Gastrocnemius medialis (tissue), 4 donors: ENCODE results near the gene APEX2. TPM values are rescaled to one million over a fixed set of nuclear protein-coding genes. Genes with fewer than 3 reads are reported as not detected.

Experiments
- ATAC-seq, 2 donors: fragments of 150-250 bp; one replicate each; pipeline ENCODE4 v1.9.1; 2016
- DNase-seq, 2 donors: peaks; one replicate each; pipeline ENCODE4 v3.0.0-alpha.2; 2019
- H3K27ac ChIP-seq, 4 donors: fragments of 200-600 bp; sonication (generic); 1 replicate in 1 of 4; 2 replicates in 3 of 4; pipeline ENCODE4 v1.5.1; 2016 to 2018; ENCODE audit warnings: mild to moderate bottlenecking in 2 of 4, moderate library complexity in 1 of 4
- H3K27me3 ChIP-seq, 3 donors: fragments of 200-600 bp; sonication (generic) in 2 of 3; 1 replicate in 1 of 3; 2 replicates in 2 of 3; pipeline versions ENCODE4 v1.5.1 to v1.6.0; 2016 to 2019; ENCODE audit warnings: mild to moderate bottlenecking in 1 of 3, moderate library complexity in 1 of 3
- H3K36me3 ChIP-seq, 2 donors: fragments of 200-600 bp; sonication (generic) in 1 of 2; one replicate each; pipeline ENCODE4 v1.5.1; 2017 to 2018
- H3K4me1 ChIP-seq, 2 donors: fragments of 200-600 bp; sonication (generic) in 1 of 2; one replicate each; pipeline ENCODE4 v1.5.1; 2016 to 2017; ENCODE audit warnings: mild to moderate bottlenecking in 2 of 2
- H3K4me3 ChIP-seq, 4 donors: fragments of 200-600 bp; sonication (generic) in 3 of 4; 1 replicate in 1 of 4; 2 replicates in 3 of 4; pipeline ENCODE4 v1.5.1; 2016 to 2019; ENCODE audit warnings: mild to moderate bottlenecking in 2 of 4
- H3K9me3 ChIP-seq, 3 donors: fragments of 200-600 bp; sonication (generic) in 2 of 3; 1 replicate in 1 of 3; 2 replicates in 2 of 3; pipeline ENCODE4 v1.5.1; 2016 to 2019
- CTCF ChIP-seq, 5 experiments: fragments of 450-650 bp in 3 of 5; fragments of 200-600 bp in 2 of 5; sonication (generic) in 2 of 5; IDR thresholded peaks in 4 of 5; conservative IDR thresholded peaks in 1 of 5; 1 replicate in 4 of 5; 2 replicates in 1 of 5; pipeline ENCODE4 v1.5.1; 2016 to 2019; ENCODE audit warnings: antibody characterized with exemption in 5 of 5, mild to moderate bottlenecking in 3 of 5, moderate library complexity in 3 of 5
- POLR2A ChIP-seq, 2 donors: fragments of 450-650 bp; IDR thresholded peaks; one replicate each; pipeline ENCODE4 v1.6.1; 2017; ENCODE audit warnings: antibody characterized with exemption in 2 of 2, mild to moderate bottlenecking in 2 of 2, moderate library complexity in 2 of 2
- in situ Hi-C, 4 donors: fragments of 200-750 bp; cut with MboI; loops; one replicate each; pipeline versions ENCODE4 v1.15.0 to v1.8.0; 2017; ENCODE audit warnings: low sequenced_read_pairs in 4 of 4
- intact Hi-C: fragments of 100-400 bp; cut with DNase I; formaldehyde crosslinking; loops from one replicate; pipeline ENCODE4 v1.15.1; 2023; ENCODE audit warnings: low total_unique reads
- total RNA-seq, 4 donors: library from RNA; depleted of rRNA; stranded (reverse); fragments of >200 nt; gene quantifications; one replicate each; pipeline versions ENCODE4 v1.1.0 to v1.2.3, GENCODE V29; 2016

The APEX2 gene
- 10 to 100 TPM in 1 of 4 donors, 1 to 10 TPM in 3; 8.3 to 17.2 (median 8.8) TPM for total RNA-seq

- in situ Hi-C loops (loop anchor here in 1 of 4 donors (25.0 kb wide), 1 partner anchor 363 kb away; no protein-coding TSS in a partner anchor), intact Hi-C loops (loop anchor here (2.0 to 5.0 kb wide), 6 partner anchors 161 to 1708 kb away; partner anchors contain the start of genes GNL3L and RRAGB)
- peak within 1 kb of the TSS; percentile 63 to 80 (median 72) for H3K4me3 ChIP-seq
- no peaks in the 10 kb centered on the region for H3K27me3 ChIP-seq
- H3K4me1 ChIP-seq, result peaks cover 15 to 20% of the 10 kb centered on the region in 2 donors
- H3K27ac ChIP-seq, result peak within 1 kb of the TSS; percentile 84 to 93 (median 90)
- no peaks in the 10 kb centered on the region for H3K9me3 ChIP-seq
- ATAC-seq, result peak; percentile 73 to 75
- DNase-seq, result peak; percentile 81 to 91
- peaks cover 0 to 5% of the 10 kb centered on the region in 2 donors for H3K36me3 ChIP-seq
- TF ChIP-seq CTCF (IDR thresholded peaks at IDR 0.05 in 4 of 5, conservative IDR thresholded peaks at IDR 0.05 in 1 of 5), result no peak
- peak; percentile 69 to 90 for TF ChIP-seq POLR2A (IDR thresholded peaks at IDR 0.05)
Measured at GRCh38 chrX:54999717-55000598, at the start of gene APEX2. TSS of gene APEX2 (plus strand) at chrX:55000363. CDS start at chrX:55000423, 60 bp downstream.

- no peaks in the 10 kb centered on the region for H3K27me3 ChIP-seq
- ATAC-seq (no peak), DNase-seq (peak in 1 of 2 donors; percentile 48)
- no peaks in the 10 kb centered on the region for H3K9me3 ChIP-seq
- H3K36me3 ChIP-seq, result no peaks in the 10 kb centered on the region
- peak overlapping the region in 3 of 4 donors; percentile 23 to 42 (median 34) for H3K27ac ChIP-seq
- TF ChIP-seq POLR2A (IDR thresholded peaks at IDR 0.05) (no peak), CTCF (IDR thresholded peaks at IDR 0.05 in 4 of 5, conservative IDR thresholded peaks at IDR 0.05 in 1 of 5) (no peak)
- no peak overlapping the region for H3K4me3 ChIP-seq
- in situ Hi-C loops, result no loop called here
- H3K4me1 ChIP-seq, result no peaks in the 10 kb centered on the region
- intact Hi-C loops, result no loop called here
Measured at GRCh38 chrX:54950730-54951375, 49.3 kb upstream of the APEX2 start.

GRCh38 chrX:54961750-54962149 lies 38.4 kb upstream of the APEX2 start:
- Histone ChIP-seq H3K27ac (peak overlapping the region in 3 of 4 donors; percentile 15 to 52 (median 24)), H3K27me3 (no peaks in the 10 kb centered on the region), H3K36me3 (no peaks in the 10 kb centered on the region), H3K4me1 (no peaks in the 10 kb centered on the region), H3K4me3 (no peak overlapping the region), H3K9me3 (no peaks in the 10 kb centered on the region)
- in situ Hi-C loops (no loop called here), intact Hi-C loops (no loop called here)
- no peak for DNase-seq
- TF ChIP-seq CTCF (IDR thresholded peaks at IDR 0.05 in 4 of 5, conservative IDR thresholded peaks at IDR 0.05 in 1 of 5), result no peak
- no peak for TF ChIP-seq POLR2A (IDR thresholded peaks at IDR 0.05)
- peak in 1 of 2 donors; percentile 33 for ATAC-seq

GRCh38 chrX:54964766-54965497 lies 35.2 kb upstream of the APEX2 start:
- ATAC-seq, result no peak
- Histone ChIP-seq H3K4me3 (no peak overlapping the region), H3K9me3 (no peaks in the 10 kb centered on the region), H3K4me1 (no peaks in the 10 kb centered on the region), H3K27ac (no peak overlapping the region), H3K36me3 (no peaks in the 10 kb centered on the region), H3K27me3 (no peaks in the 10 kb centered on the region)
- DNase-seq, result no peak
- TF ChIP-seq POLR2A (IDR thresholded peaks at IDR 0.05), result no peak
- TF ChIP-seq CTCF (IDR thresholded peaks at IDR 0.05 in 4 of 5, conservative IDR thresholded peaks at IDR 0.05 in 1 of 5), result no peak
- in situ Hi-C loops (no loop called here), intact Hi-C loops (no loop called here)
